PC-9 (cell line): ENCODE measurements around the gene KRT36. TPM values are rescaled to one million over a fixed set of nuclear protein-coding genes. Genes with fewer than 3 reads are reported as not detected.

ENCODE experiments used
- BruUV-seq: library from RNA; stranded (reverse); fragments of 400-500 nt; replicated peaks from 2 replicates; lab custom pipeline; 2021; lab: Mats Ljungman, UMichigan
- CTCF ChIA-PET: fragments of 300-600 bp; sonication (Branson Sonifier 250); formaldehyde crosslinking; loops from one replicate; lab custom pipeline; 2022; ENCODE audit warnings: antibody characterized with exemption; lab: Charles Lee
- POLR2A ChIA-PET: fragments of 300-600 bp; sonication (Branson Sonifier 250); formaldehyde crosslinking; loops from one replicate; lab custom pipeline; 2022; ENCODE audit warnings: antibody characterized with exemption; ENCODE audit not compliant: unreplicated experiment; lab: Charles Lee
- DNase-seq, 2 experiments: peaks; one replicate each; pipeline versions ENCODE4 v3.0.0 to v3.0.0-alpha.2; 2015 to 2022; ENCODE audit warnings: mixed read lengths in 1 of 2
- H2AFZ ChIP-seq: fragments of 200-600 bp; sonication (generic); 2 replicates; pipeline ENCODE4 v1.8.1; 2017; ENCODE audit warnings: antibody characterized with exemption
- H3F3A ChIP-seq: fragments of 200-600 bp; sonication (generic); 2 replicates; pipeline ENCODE4 v1.8.1; 2017; ENCODE audit warnings: antibody characterized with exemption, mild to moderate bottlenecking, low read depth; ENCODE audit not compliant: insufficient read depth
- H3K27ac ChIP-seq: fragments of 200-600 bp; sonication (generic); 2 replicates; pipeline ENCODE4 v1.6.1; 2016; ENCODE audit warnings: mixed run types
- H3K27me3 ChIP-seq: fragments of 200-600 bp; sonication (generic); 2 replicates; pipeline ENCODE4 v1.6.1; 2016; ENCODE audit warnings: low read depth, mixed run types; ENCODE audit not compliant: insufficient read depth
- H3K36me3 ChIP-seq: fragments of 200-600 bp; sonication (generic); 2 replicates; pipeline ENCODE4 v1.6.1; 2016; ENCODE audit warnings: low read depth, mixed run types
- H3K4me1 ChIP-seq: fragments of 200-600 bp; sonication (generic); replicated peaks from 2 replicates; pipeline ENCODE4 v1.6.1; 2016; ENCODE audit warnings: mixed run types; ENCODE audit not compliant: insufficient read depth
- H3K4me2 ChIP-seq: fragments of 200-600 bp; sonication (generic); 2 replicates; pipeline ENCODE4 v1.6.1; 2017; ENCODE audit warnings: mixed run types
- H3K4me3 ChIP-seq: fragments of 200-600 bp; sonication (generic); 2 replicates; pipeline ENCODE4 v1.6.1; 2016; ENCODE audit warnings: mixed run types
- H3K79me2 ChIP-seq: fragments of 200-600 bp; sonication (generic); 2 replicates; pipeline ENCODE4 v1.6.1; 2017; ENCODE audit warnings: low read depth, mixed run types
- H3K9me2 ChIP-seq: fragments of 200-600 bp; sonication (generic); 2 replicates; pipeline ENCODE4 v1.8.1; 2017; ENCODE audit warnings: mild to moderate bottlenecking; ENCODE audit not compliant: insufficient read depth
- H3K9me3 ChIP-seq: fragments of 200-600 bp; sonication (generic); 2 replicates; pipeline ENCODE4 v1.8.1; 2016; ENCODE audit warnings: low read depth; ENCODE audit not compliant: insufficient read depth
- H4K20me1 ChIP-seq: fragments of 200-600 bp; sonication (generic); 2 replicates; pipeline ENCODE4 v1.8.1; 2017; ENCODE audit not compliant: insufficient read depth
- CTCF ChIP-seq: fragments of 200-600 bp; sonication (generic); conservative IDR thresholded peaks from 2 replicates; pipeline ENCODE4 v1.6.1; 2017; ENCODE audit warnings: mixed run types, antibody characterized with exemption, mild to moderate bottlenecking, moderate library complexity
- EZH2 ChIP-seq: fragments of 200-600 bp; sonication (generic); IDR thresholded peaks from 2 replicates; pipeline ENCODE4 v1.8.0; 2017; ENCODE audit warnings: antibody characterized with exemption, low read depth
- intact Hi-C: fragments of 100-400 bp; cut with micrococcal nuclease; formaldehyde crosslinking; loops from one replicate; pipeline ENCODE4 v1.10.0; 2022; ENCODE audit not compliant: unreplicated experiment
- total RNA-seq: library from RNA; stranded (reverse); gene quantifications from 2 replicates; pipeline ENCODE4 v1.2.3, GENCODE V29; 2021

The KRT36 gene
- total RNA-seq, 1 experiment from 2014 or later, result not detected

- BruUV-seq, result TSS peak; percentile 82
- H3K79me2 ChIP-seq, result peaks cover 39% of the 10 kb centered on the region
- no peaks in the 10 kb centered on the region for H3K36me3 ChIP-seq
- DNase-seq, result peak; percentile 86 to 95
- H3K4me2 ChIP-seq, result peak within 1 kb of the TSS; percentile 73
- no peaks in the 10 kb centered on the region for H3K27me3 ChIP-seq
- H3K27ac ChIP-seq, result peak within 1 kb of the TSS; percentile 94
- intact Hi-C loops, result loop anchor here (1.0 to 2.0 kb wide), 2 partner anchors 43 to 150 kb away; no protein-coding TSS in a partner anchor
- peak within 1 kb of the TSS; percentile 58 for H3K4me3 ChIP-seq
- ChIA-PET POLR2A (interaction anchor here (0.5 to 4.3 kb wide), 15 partner anchors 16 to 598 kb away, joined by 3 to 75 read pairs (median 7); partner anchors contain the start of genes KRT15 and KRT19), CTCF (interaction anchor here (1.4 to 1.6 kb wide), 2 partner anchors 17 to 44 kb away, joined by 3 to 18 read pairs; no protein-coding TSS in a partner anchor)
- no peak within 1 kb of the TSS for H2AFZ ChIP-seq
- H3K4me1 ChIP-seq, result peaks cover 84% of the 10 kb centered on the region
- TF ChIP-seq EZH2, result no peak
- no peak for TF ChIP-seq CTCF
- no peaks in the 10 kb centered on the region for H3K9me2 ChIP-seq
- H4K20me1 ChIP-seq, result no peaks in the 10 kb centered on the region
- peaks cover 57% of the 10 kb centered on the region for H3F3A ChIP-seq
- no peaks in the 10 kb centered on the region for H3K9me3 ChIP-seq
Observed at GRCh38 chr17:41505007-41505808, 15.5 kb upstream of the KRT36 start, which contains the start of gene KRT13. KRT13 (minus strand) TSS chr17:41505612; CDS start chr17:41505550, 62 bp downstream.

GRCh38 chr17:41504246-41504977 is 14.7 kb upstream of the KRT36 start:
- intact Hi-C loops, result loop anchor here (2.0 kb wide), 1 partner anchor 150 kb away; no protein-coding TSS in a partner anchor
- BruUV-seq, result no TSS peak
- TF ChIP-seq EZH2 (no peak), CTCF (no peak)

GRCh38 chr17:41503202-41503601 is 13.5 kb upstream of the KRT36 start:
- Histone ChIP-seq H3F3A (peaks cover 65% of the 10 kb centered on the region), H3K9me2 (no peaks in the 10 kb centered on the region), H3K4me1 (peaks cover 87% of the 10 kb centered on the region), H2AFZ (no peak overlapping the region), H3K36me3 (no peaks in the 10 kb centered on the region), H3K27me3 (no peaks in the 10 kb centered on the region), H3K79me2 (peaks cover 39% of the 10 kb centered on the region), H4K20me1 (no peaks in the 10 kb centered on the region), H3K4me3 (peak overlapping the region; percentile 58; the same call in 1 of the 2 replicates), H3K27ac (no peak overlapping the region), H3K4me2 (peak overlapping the region; percentile 73), H3K9me3 (no peaks in the 10 kb centered on the region)
- ChIA-PET POLR2A (interaction anchor here (0.7 to 1.2 kb wide), 2 partner anchors 19 to 162 kb away, joined by 3 to 8 read pairs; no protein-coding TSS in a partner anchor), CTCF (interaction anchor here (1.2 to 1.3 kb wide), 2 partner anchors 46 to 181 kb away, joined by 3 read pairs; no protein-coding TSS in a partner anchor)
- no TSS peak for BruUV-seq
- no peak for DNase-seq
- TF ChIP-seq EZH2, result no peak
- TF ChIP-seq CTCF, result no peak
- intact Hi-C loops, result no loop called here

More at GRCh38 chr17:41504246-41504977, 14.7 kb upstream of the KRT36 start:
- Histone ChIP-seq H3F3A (peaks cover 64% of the 10 kb centered on the region), H3K36me3 (no peaks in the 10 kb centered on the region), H4K20me1 (no peaks in the 10 kb centered on the region), H3K9me2 (no peaks in the 10 kb centered on the region), H3K4me1 (peaks cover 84% of the 10 kb centered on the region), H3K4me2 (peak overlapping the region; percentile 73), H3K9me3 (no peaks in the 10 kb centered on the region), H3K79me2 (peaks cover 39% of the 10 kb centered on the region), H3K27ac (peak overlapping the region; percentile 94), H2AFZ (no peak overlapping the region), H3K4me3 (peak overlapping the region; percentile 58), H3K27me3 (no peaks in the 10 kb centered on the region)
- DNase-seq, result no peak
- POLR2A ChIA-PET, result interaction anchor here (0.7 to 4.3 kb wide), 4 partner anchors 17 to 484 kb away, joined by 3 to 75 read pairs (median 14); partner anchors contain the start of genes KRT15 and KRT19
- CTCF ChIA-PET, result interaction anchor here (0.8 to 1.3 kb wide), 2 partner anchors 34 to 182 kb away, joined by 3 read pairs; no protein-coding TSS in a partner anchor
